ENCODE data around the gene TNRC18.

GRCh38 chr7:5330288-5330687 lies 93.3 kb downstream of the TNRC18 start:
- TF ChIP-seq RARB (CRISPR knock-in tag; IDR thresholded peaks at IDR 0.05) (no peak), ESRRG (CRISPR knock-in tag; IDR thresholded peaks at IDR 0.05) (no peak)
- TF ChIP-seq, protein P1, sequence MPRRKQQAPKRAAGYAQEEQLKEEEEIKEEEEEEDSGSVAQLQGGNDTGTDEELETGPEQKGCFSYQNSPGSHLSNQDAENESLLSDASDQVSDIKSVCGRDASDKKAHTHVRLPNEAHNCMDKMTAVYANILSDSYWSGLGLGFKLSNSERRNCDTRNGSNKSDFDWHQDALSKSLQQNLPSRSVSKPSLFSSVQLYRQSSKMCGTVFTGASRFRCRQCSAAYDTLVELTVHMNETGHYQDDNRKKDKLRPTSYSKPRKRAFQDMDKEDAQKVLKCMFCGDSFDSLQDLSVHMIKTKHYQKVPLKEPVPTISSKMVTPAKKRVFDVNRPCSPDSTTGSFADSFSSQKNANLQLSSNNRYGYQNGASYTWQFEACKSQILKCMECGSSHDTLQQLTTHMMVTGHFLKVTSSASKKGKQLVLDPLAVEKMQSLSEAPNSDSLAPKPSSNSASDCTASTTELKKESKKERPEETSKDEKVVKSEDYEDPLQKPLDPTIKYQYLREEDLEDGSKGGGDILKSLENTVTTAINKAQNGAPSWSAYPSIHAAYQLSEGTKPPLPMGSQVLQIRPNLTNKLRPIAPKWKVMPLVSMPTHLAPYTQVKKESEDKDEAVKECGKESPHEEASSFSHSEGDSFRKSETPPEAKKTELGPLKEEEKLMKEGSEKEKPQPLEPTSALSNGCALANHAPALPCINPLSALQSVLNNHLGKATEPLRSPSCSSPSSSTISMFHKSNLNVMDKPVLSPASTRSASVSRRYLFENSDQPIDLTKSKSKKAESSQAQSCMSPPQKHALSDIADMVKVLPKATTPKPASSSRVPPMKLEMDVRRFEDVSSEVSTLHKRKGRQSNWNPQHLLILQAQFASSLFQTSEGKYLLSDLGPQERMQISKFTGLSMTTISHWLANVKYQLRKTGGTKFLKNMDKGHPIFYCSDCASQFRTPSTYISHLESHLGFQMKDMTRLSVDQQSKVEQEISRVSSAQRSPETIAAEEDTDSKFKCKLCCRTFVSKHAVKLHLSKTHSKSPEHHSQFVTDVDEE (CRISPR knock-in tag; IDR thresholded peaks at IDR 0.05) = no peak
